ENCODE data around the gene SLC9A1.

- TF ChIP-seq ZNF565 (CRISPR knock-in tag; conservative IDR thresholded peaks at IDR 0.05; ENCODE audit: low read depth) (no peak), OSR1 (CRISPR knock-in tag; IDR thresholded peaks at IDR 0.05) (no peak), ZFP30 (CRISPR knock-in tag; IDR thresholded peaks at IDR 0.05) (no peak)
These were observed 395 bp downstream of the SLC9A1 start for GRCh38 chr1:27154469-27154990.

Measured in SK-N-SH treated with all-trans-retinoic acid at 6 μM for 48 hours (cell line).